GM12878 (cell line): Measurements from ENCODE around the gene HEXB.

ENCODE experiments used
- BCL11A ChIP-seq: IDR thresholded peaks from 2 replicates; pipeline ENCODE4 v1.6.1; 2011; ENCODE audit warnings: low read depth, low read length
- KDM1A ChIP-seq: fragments of 200-600 bp; sonication (generic); IDR thresholded peaks from 2 replicates; pipeline ENCODE4 v1.6.1; 2016; ENCODE audit warnings: borderline replicate concordance
- MXI1 ChIP-seq: fragments of 150-350 bp; IDR thresholded peaks from 2 replicates; pipeline ENCODE4 v1.6.1; 2011; ENCODE audit warnings: low read depth, mild to moderate bottlenecking, inconsistent platforms, low read length, improper control_type of control experiment
- RFX5 ChIP-seq: IDR thresholded peaks from 2 replicates; pipeline ENCODE4 v1.6.1; 2011; ENCODE audit warnings: low read depth, low read length, improper control_type of control experiment
- TF ChIP-seq, protein P1 (sequence below), 3 experiments: IDR thresholded peaks in 2 of 3; conservative IDR thresholded peaks in 1 of 3; 2 replicates each; pipeline ENCODE4 v1.5.1; 2011; ENCODE audit warnings: low read depth in 3 of 3, low read length in 3 of 3, mild to moderate bottlenecking in 3 of 3, control low read depth in 2 of 3, moderate library complexity in 2 of 3, inconsistent platforms in 1 of 3, mixed read lengths in 1 of 3; ENCODE audit not compliant: control insufficient read depth in 2 of 3, insufficient read depth in 1 of 3; ENCODE audit errors: extremely low read depth in 1 of 3

DNA sequence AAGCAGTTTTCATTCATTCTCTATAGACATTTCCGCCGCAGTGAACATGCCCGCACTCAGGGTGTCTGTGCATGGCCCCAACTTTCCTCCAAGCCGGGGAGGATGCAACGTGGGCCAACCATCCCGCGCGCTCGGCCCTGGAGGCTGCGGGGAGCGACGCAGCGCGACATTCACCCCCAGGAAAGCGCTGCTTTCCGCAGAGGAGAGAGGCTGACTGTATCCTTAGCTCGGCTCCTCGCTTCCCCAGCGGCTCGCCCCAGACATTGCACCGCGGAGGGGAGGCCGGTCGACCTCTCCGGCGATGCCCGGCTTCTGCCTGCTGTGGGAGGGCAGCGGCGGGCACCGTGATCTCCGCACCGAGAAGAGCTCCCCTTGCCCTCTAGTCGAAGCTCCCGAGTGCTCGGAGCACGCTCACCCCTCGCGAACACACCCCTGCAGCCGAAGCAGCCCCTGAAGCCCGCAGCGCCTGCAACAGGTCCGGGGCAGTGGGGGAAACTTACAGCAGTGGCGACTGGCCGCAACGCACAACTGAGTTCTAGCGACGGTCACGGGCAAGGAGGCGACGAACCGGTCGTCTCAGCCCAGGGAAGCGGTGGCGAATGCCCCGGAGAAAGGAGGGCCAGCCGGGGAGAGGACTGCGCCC lies 45.1 kb upstream of the HEXB start:
- no peak for TF ChIP-seq RFX5
- TF ChIP-seq, protein P1, sequence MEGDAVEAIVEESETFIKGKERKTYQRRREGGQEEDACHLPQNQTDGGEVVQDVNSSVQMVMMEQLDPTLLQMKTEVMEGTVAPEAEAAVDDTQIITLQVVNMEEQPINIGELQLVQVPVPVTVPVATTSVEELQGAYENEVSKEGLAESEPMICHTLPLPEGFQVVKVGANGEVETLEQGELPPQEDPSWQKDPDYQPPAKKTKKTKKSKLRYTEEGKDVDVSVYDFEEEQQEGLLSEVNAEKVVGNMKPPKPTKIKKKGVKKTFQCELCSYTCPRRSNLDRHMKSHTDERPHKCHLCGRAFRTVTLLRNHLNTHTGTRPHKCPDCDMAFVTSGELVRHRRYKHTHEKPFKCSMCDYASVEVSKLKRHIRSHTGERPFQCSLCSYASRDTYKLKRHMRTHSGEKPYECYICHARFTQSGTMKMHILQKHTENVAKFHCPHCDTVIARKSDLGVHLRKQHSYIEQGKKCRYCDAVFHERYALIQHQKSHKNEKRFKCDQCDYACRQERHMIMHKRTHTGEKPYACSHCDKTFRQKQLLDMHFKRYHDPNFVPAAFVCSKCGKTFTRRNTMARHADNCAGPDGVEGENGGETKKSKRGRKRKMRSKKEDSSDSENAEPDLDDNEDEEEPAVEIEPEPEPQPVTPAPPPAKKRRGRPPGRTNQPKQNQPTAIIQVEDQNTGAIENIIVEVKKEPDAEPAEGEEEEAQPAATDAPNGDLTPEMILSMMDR (IDR thresholded peaks at IDR 0.05 in 2 of 3, conservative IDR thresholded peaks at IDR 0.05 in 1 of 3; ENCODE audit: control insufficient read depth in 2 of 3, extremely low read depth in 1 of 3, insufficient read depth in 1 of 3, low read depth in 3 of 3, low read length in 3 of 3): peak in 2 of 3 experiments; percentile 19 to 44; a peak in 2 of 6 replicates
- TF ChIP-seq KDM1A: no peak
- TF ChIP-seq BCL11A: no peak
- no peak; the same call in 1 of the 2 replicates for TF ChIP-seq MXI1
